OCI-LY7 (cell line): ENCODE results near the gene ITLN1. TPM values are rescaled to one million over a fixed set of nuclear protein-coding genes. Genes with fewer than 3 reads are reported as not detected.
"Not testable (repeated sequence)": the region's sequence is repeated elsewhere in the genome, so short reads cannot be mapped to it uniquely, and the experiment has no call there.

ENCODE experiments used
- BruUV-seq: library from RNA; stranded (reverse); fragments of 400-500 nt; replicated peaks from 2 replicates; lab custom pipeline; 2021; lab: Mats Ljungman, UMichigan
- CTCF ChIA-PET: fragments of 300-600 bp; sonication (Branson Sonifier 250); formaldehyde crosslinking; loops from one replicate; lab custom pipeline; 2022; ENCODE audit warnings: antibody characterized with exemption; ENCODE audit not compliant: unreplicated experiment; lab: Charles Lee
- POLR2A ChIA-PET: fragments of 300-600 bp; sonication (Branson Sonifier 250); formaldehyde crosslinking; loops from one replicate; lab custom pipeline; 2022; ENCODE audit warnings: antibody characterized with exemption; lab: Charles Lee
- DNase-seq: peaks from one replicate; pipeline ENCODE4 v3.0.0-alpha.2; 2015; ENCODE audit warnings: low spot score
- H2AFZ ChIP-seq: fragments of 200-600 bp; sonication (generic), shearing (Covaris generic); 2 replicates; pipeline ENCODE4 v1.6.1; 2014; ENCODE audit warnings: mild to moderate bottlenecking, antibody characterized with exemption, low read length, moderate library complexity
- H3K27ac ChIP-seq: fragments of 200-600 bp; sonication (generic); 2 replicates; pipeline ENCODE4 v1.5.1; 2014; ENCODE audit warnings: mixed run types, low read depth, mild to moderate bottlenecking, moderate library complexity, low read length, inconsistent platforms; ENCODE audit not compliant: poor library complexity, severe bottlenecking
- H3K36me3 ChIP-seq: fragments of 200-600 bp; sonication (generic); 2 replicates; pipeline ENCODE4 v1.6.1; 2014; ENCODE audit warnings: mild to moderate bottlenecking, antibody characterized with exemption, low read length, moderate library complexity, mixed read lengths; ENCODE audit not compliant: insufficient read depth
- H3K4me1 ChIP-seq: fragments of 200-600 bp; sonication (generic); 2 replicates; pipeline ENCODE4 v1.5.1; 2014; ENCODE audit warnings: mild to moderate bottlenecking, low read length; ENCODE audit not compliant: insufficient read depth, poor library complexity, severe bottlenecking
- H3K4me2 ChIP-seq: fragments of 200-600 bp; sonication (generic); 2 replicates; pipeline ENCODE4 v1.6.1; 2014; ENCODE audit warnings: mild to moderate bottlenecking, low read length
- H3K4me3 ChIP-seq: fragments of 200-600 bp; sonication (generic); 2 replicates; pipeline ENCODE4 v1.5.1; 2014; ENCODE audit warnings: mild to moderate bottlenecking, low read depth, low read length; ENCODE audit not compliant: poor library complexity, severe bottlenecking
- H3K79me2 ChIP-seq: fragments of 200-600 bp; sonication (generic); 2 replicates; pipeline ENCODE4 v1.6.1; 2016; ENCODE audit warnings: low read depth, mild to moderate bottlenecking, low read length, moderate library complexity, mixed read lengths; ENCODE audit not compliant: insufficient read depth
- H3K9me2 ChIP-seq: fragments of 200-600 bp; sonication (generic); 2 replicates; pipeline ENCODE4 v1.6.1; 2016; ENCODE audit warnings: mild to moderate bottlenecking, low read length, mixed read lengths; ENCODE audit not compliant: insufficient read depth
- H3K9me3 ChIP-seq: fragments of 200-600 bp; sonication (generic); 2 replicates; pipeline ENCODE4 v1.6.1; 2014; ENCODE audit warnings: mild to moderate bottlenecking, mixed run types, low read length, mixed read lengths
- H4K20me1 ChIP-seq: fragments of 200-600 bp; sonication (generic); 2 replicates; pipeline ENCODE4 v1.6.1; 2014; ENCODE audit warnings: mild to moderate bottlenecking, antibody characterized with exemption, low read length, moderate library complexity, mixed read lengths; ENCODE audit not compliant: insufficient read depth
- CTCF ChIP-seq: fragments of 200-600 bp; sonication (generic); conservative IDR thresholded peaks from 2 replicates; pipeline ENCODE4 v1.5.1; 2014; ENCODE audit warnings: mild to moderate bottlenecking, antibody characterized with exemption, low read length, moderate library complexity, mixed read lengths
- EZH2phosphoT487 ChIP-seq: fragments of 200-600 bp; sonication (generic); IDR thresholded peaks from 2 replicates; pipeline ENCODE4 v1.6.1; 2018; ENCODE audit warnings: low read depth, borderline replicate concordance, mild to moderate bottlenecking, mixed run types, antibody characterized with exemption, low read length, moderate library complexity, mixed read lengths
- intact Hi-C: fragments of 100-400 bp; cut with micrococcal nuclease; formaldehyde crosslinking; loops from one replicate; pipeline ENCODE4 v1.10.0; 2022; ENCODE audit not compliant: unreplicated experiment
- total RNA-seq, 2 experiments: library from RNA; depleted of rRNA in 1 of 2; stranded (reverse); fragments of >200 nt in 1 of 2; shearing (Covaris generic) in 1 of 2; gene quantifications; 2 replicates each; pipeline ENCODE4 v1.2.3, GENCODE V29; 2014 to 2022

Gene ITLN1
- total RNA-seq, 2 experiments from 2014 or later = not detected

GRCh38 chr1:160924791-160925651 lies 40.0 kb upstream of the ITLN1 start:
- Histone ChIP-seq H3K4me3 (no peak overlapping the region), H3K27ac (no peak overlapping the region), H3K9me2 (no peaks in the 10 kb centered on the region), H3K79me2 (no peaks in the 10 kb centered on the region), H3K9me3 (peaks cover 7% of the 10 kb centered on the region; the same call in 1 of the 2 replicates), H4K20me1 (no peaks in the 10 kb centered on the region), H3K36me3 (no peaks in the 10 kb centered on the region), H3K4me2 (no peak overlapping the region), H3K4me1 (no peaks in the 10 kb centered on the region), H2AFZ (no peak overlapping the region)
- BruUV-seq = no TSS peak
- CTCF ChIA-PET = no interaction called here
- no peak for TF ChIP-seq CTCF
- TF ChIP-seq EZH2phosphoT487 = no peak
- intact Hi-C loops = no loop called here
- no peak for DNase-seq
- POLR2A ChIA-PET = interaction anchor here (0.6 to 0.8 kb wide), 2 partner anchors 253 to 680 kb away, joined by 3 read pairs; no protein-coding TSS in a partner anchor

GRCh38 chr1:160916666-160917065 lies 31.7 kb upstream of the ITLN1 start:
- BruUV-seq = no TSS peak

GRCh38 chr1:160913229-160913628 lies 28.2 kb upstream of the ITLN1 start:
- H3K36me3 ChIP-seq, DNase-seq, H3K4me1 ChIP-seq, H3K79me2 ChIP-seq, H4K20me1 ChIP-seq, H3K4me2 ChIP-seq, H2AFZ ChIP-seq, CTCF ChIA-PET, H3K4me3 ChIP-seq, H3K9me3 ChIP-seq, H3K9me2 ChIP-seq, H3K27ac ChIP-seq, BruUV-seq, POLR2A ChIA-PET, intact Hi-C loops: not testable (repeated sequence)

More at GRCh38 chr1:160916666-160917065, 31.7 kb upstream of the ITLN1 start:
- ChIA-PET POLR2A (interaction anchor here (0.6 kb wide), 1 partner anchor 13 kb away, joined by 3 read pairs; no protein-coding TSS in a partner anchor), CTCF (no interaction called here)
- Histone ChIP-seq H3K4me2 (no peak overlapping the region), H3K9me2 (no peaks in the 10 kb centered on the region), H3K27ac (no peak overlapping the region), H3K4me3 (no peak overlapping the region), H3K9me3 (no peaks in the 10 kb centered on the region), H4K20me1 (no peaks in the 10 kb centered on the region), H2AFZ (no peak overlapping the region), H3K36me3 (no peaks in the 10 kb centered on the region), H3K4me1 (no peaks in the 10 kb centered on the region), H3K79me2 (no peaks in the 10 kb centered on the region)
- no peak for DNase-seq
- intact Hi-C loops = no loop called here
- TF ChIP-seq EZH2phosphoT487 (no peak), CTCF (no peak)
